ENCODE results near the gene COL12A1. TPM values are rescaled to one million over a fixed set of nuclear protein-coding genes. Genes with fewer than 3 reads are reported as not detected.

The COL12A1 gene
- total RNA-seq, 4 donors from 2014 or later, result 125 to 589 (median 192) TPM

DNA sequence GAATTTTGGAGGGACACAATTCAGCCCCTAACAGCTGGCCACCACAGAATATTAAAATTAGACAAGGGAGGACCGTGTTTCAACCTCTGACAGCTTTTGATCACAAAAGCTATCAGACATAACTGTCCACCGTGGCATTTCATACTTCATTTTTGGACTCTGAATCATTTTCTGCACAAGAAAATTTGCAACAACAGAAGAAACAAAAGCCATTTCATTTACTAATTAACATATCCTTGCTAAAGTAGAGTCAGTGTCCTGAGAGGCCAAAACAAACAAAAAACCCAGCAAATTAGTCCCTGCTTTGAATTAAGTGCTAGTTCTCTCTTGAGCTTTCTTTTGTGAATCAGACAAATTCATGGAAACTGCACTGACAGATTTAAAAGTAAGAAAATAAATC is 17.6 kb upstream of the COL12A1 start:
- ATAC-seq (ENCODE audit: low FRiP score) (no peak), DNase-seq (ENCODE audit: low spot score) (no peak)
- TF ChIP-seq, protein P1, sequence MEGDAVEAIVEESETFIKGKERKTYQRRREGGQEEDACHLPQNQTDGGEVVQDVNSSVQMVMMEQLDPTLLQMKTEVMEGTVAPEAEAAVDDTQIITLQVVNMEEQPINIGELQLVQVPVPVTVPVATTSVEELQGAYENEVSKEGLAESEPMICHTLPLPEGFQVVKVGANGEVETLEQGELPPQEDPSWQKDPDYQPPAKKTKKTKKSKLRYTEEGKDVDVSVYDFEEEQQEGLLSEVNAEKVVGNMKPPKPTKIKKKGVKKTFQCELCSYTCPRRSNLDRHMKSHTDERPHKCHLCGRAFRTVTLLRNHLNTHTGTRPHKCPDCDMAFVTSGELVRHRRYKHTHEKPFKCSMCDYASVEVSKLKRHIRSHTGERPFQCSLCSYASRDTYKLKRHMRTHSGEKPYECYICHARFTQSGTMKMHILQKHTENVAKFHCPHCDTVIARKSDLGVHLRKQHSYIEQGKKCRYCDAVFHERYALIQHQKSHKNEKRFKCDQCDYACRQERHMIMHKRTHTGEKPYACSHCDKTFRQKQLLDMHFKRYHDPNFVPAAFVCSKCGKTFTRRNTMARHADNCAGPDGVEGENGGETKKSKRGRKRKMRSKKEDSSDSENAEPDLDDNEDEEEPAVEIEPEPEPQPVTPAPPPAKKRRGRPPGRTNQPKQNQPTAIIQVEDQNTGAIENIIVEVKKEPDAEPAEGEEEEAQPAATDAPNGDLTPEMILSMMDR (IDR thresholded peaks at IDR 0.05), result no peak

DNA sequence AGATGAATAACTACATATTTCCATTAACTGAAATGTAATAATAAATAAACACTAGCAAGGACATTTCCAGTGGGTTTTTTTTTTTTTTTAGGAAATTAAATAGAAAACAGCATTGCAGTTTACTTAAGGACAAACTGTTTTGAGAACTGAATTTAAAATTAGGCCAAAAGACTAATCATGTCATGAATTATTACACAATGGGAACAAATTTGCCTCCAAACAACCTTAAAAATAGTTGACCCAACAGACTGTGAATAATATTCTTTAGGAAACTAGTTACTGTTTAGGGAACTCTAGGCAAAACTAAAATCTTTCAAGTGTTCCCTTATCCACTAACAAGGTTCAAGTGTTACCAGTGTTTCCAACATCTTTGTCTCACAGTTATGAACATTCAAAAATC is 16.4 kb upstream of the COL12A1 start:
- no peak for ATAC-seq (ENCODE audit: low FRiP score)
- TF ChIP-seq, protein P1 (IDR thresholded peaks at IDR 0.05), result no peak
- DNase-seq (ENCODE audit: low spot score), result no peak

DNA sequence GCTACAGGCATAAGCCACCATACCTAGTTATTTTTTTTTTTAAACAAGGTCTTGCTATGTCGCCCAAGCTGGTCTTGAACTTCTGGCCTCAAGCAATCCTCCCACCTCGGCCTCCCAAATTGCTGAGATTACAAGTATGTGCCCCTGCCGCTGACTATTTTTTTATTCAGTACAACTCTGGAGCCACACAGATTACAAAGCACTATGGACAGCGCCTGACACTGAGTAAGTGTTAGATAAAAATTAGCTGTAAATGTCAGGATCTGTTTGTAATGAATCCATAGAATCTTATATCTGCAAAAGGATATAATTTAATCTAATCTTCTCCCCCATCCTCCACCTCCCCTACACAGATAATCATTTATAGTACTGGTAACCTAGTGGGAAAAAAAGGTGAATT is 15.3 kb upstream of the COL12A1 start:
- ATAC-seq (ENCODE audit: low FRiP score), result no peak
- TF ChIP-seq, protein P1 (IDR thresholded peaks at IDR 0.05), result no peak
- no peak for DNase-seq (ENCODE audit: low spot score)

DNA sequence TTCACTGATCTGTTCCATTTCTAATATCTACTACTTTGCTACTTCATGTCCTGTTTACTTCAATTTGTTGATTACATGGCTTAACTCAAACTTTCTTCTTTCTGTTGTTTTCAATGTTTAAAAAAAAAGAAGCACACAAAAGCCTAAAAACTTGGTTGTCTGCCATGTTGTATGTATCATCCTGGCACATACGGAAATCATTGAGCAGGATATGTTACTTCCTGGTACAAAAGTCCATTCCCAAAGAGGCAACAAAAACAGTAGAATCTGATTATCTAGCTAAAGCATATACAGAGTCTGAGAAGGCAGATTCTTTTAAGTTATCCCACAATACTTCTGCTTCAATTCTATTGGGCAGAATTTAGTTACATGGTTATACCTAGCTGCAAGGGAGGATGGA is 14.5 kb upstream of the COL12A1 start:
- TF ChIP-seq, protein P1 (IDR thresholded peaks at IDR 0.05), result no peak
- no peak for ATAC-seq (ENCODE audit: low FRiP score)

DNA sequence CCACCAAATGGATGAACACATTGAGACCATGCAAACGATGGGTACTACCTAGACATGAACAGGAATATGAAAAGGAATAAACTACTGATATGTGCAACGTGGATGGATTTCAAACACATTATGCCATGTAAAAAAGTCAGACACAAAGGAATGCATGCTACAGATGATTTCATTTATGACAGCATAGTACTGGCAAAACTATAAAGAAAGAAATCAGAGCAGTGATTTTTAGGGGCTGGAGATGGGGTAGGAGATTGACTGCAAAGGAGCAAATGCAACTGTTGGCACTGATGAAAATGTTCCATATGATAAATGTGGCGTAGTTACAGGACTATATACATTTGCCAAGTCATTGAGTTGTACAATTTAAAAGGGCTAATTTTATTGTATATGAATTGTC is 13.4 kb upstream of the COL12A1 start:
- TF ChIP-seq, protein P1 (IDR thresholded peaks at IDR 0.05), result no peak
- no peak for ATAC-seq (ENCODE audit: low FRiP score)
- DNase-seq (ENCODE audit: low spot score), result no peak

More for the DNA sequence above, 14.5 kb upstream of the COL12A1 start:
- no peak for DNase-seq (ENCODE audit: low spot score)

DNA sequence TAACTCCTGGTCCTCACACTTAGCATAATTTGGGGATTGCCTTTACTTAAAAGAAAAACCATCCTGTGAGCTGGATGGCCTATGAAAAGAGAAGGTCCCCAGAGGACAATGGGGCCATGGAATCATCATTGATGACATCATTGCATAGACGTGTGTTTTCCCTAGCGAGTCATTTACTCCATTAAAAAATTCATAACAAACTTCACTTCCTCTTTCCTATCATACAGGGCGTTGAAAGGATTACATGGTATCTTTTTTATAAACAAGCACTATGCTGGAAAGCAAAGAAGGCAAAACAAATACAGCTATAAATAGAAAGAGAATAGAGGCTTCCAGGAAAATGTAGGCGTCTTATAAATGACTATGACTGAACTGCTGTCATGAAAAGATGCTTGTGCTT is 11.3 kb upstream of the COL12A1 start:
- ATAC-seq (ENCODE audit: low FRiP score), result peak; percentile 51
- DNase-seq (ENCODE audit: low spot score), result no peak
- TF ChIP-seq, protein P1 (IDR thresholded peaks at IDR 0.05), result no peak

DNA sequence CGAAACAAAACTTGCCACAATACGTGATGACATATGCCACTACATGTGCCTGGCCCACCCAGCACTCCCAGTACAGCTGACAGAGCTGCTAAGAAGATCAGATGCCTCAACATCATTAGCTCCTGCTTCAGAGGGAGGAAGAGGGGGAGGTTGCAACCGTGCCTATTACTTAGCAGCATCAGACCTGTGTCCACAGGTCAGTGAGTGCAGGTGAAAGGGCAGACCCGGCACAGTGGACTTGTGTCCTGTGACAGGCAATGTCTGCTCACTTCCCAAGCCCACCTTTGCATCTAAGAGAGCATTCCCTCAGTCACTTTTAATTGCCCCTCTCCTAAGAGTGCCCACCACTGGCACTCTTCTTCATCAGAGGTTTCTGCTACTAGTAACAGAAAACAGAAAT is 9.4 kb upstream of the COL12A1 start:
- ATAC-seq (ENCODE audit: low FRiP score) (no peak), DNase-seq (ENCODE audit: low spot score) (no peak)
- TF ChIP-seq, protein P1 (IDR thresholded peaks at IDR 0.05), result no peak

All from omental fat pad (tissue), 4 donors.